ENCODE measurements around the gene ZDHHC19. TPM values are rescaled to one million over a fixed set of nuclear protein-coding genes. Genes with fewer than 3 reads are reported as not detected.

Gene ZDHHC19
- total and polyA plus RNA-seq, 2 experiments from 2014 or later: not detected

GRCh38 chr3:196149831-196150301 lies 61.3 kb downstream of the ZDHHC19 start:
- WGBS, 2 experiments (ENCODE audit: low coverage in 1 of 2, low lambda C conversion rate in 2 of 2, missing lambda C conversion rate in 2 of 2): 87% methylated on average over 7 of the region's 7 CpGs
- Histone ChIP-seq H3K4me2 (ENCODE audit: unreplicated experiment) (no peak overlapping the region), H2AFZ (no peak overlapping the region), H3F3A (ENCODE audit: insufficient read depth) (no peaks in the 10 kb centered on the region), H3K9me3 (ENCODE audit: low read depth) (no peaks in the 10 kb centered on the region), H3K4me1 (ENCODE audit: insufficient read depth) (no peaks in the 10 kb centered on the region), H4K20me1 (ENCODE audit: insufficient read depth) (no peaks in the 10 kb centered on the region), H3K4me3 (no peak overlapping the region), H3K79me2 (ENCODE audit: insufficient read depth) (no peaks in the 10 kb centered on the region), H3K27ac (no peak overlapping the region), H3K9me2 (ENCODE audit: insufficient read depth) (no peaks in the 10 kb centered on the region), H3K27me3 (replicated peaks; ENCODE audit: insufficient read depth) (0 out of 2 replicates have a peak, but pooled peaks cover 8% of the 10 kb centered on the region), H3K36me3 (ENCODE audit: low read depth) (no peaks in the 10 kb centered on the region), H3K9ac (no peak overlapping the region)
- TF ChIP-seq EZH2 (IDR thresholded peaks at IDR 0.05; ENCODE audit: insufficient read depth, poor library complexity, severe bottlenecking): no peak
- TF ChIP-seq EZH2phosphoT487 (IDR thresholded peaks at IDR 0.05; ENCODE audit: insufficient read depth, low read depth): no peak
- in situ Hi-C loops (cut with MboI): no loop called here
- DNase-seq: no peak

DNA sequence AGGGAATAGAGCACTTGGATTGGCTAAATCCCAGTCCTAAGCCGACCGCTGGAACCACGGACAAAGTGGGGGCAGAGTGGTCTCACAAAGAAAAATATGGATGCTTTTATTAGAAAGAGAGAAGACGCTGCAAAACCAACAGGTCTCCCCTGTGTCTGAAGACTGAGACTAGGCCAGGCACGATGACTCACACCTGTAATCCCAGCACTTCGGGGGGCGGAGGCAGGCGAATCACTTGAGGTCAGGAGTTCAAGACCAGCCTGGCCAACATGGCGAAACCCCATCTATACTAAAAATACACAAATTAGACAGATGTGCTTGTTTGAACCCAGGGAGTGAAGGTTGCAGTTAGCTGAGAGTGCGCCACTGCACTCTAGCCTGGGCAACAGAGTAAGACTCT lies 61.8 kb downstream of the ZDHHC19 start:
- Histone ChIP-seq H3K4me2 (ENCODE audit: unreplicated experiment) (no peak overlapping the region), H4K20me1 (ENCODE audit: insufficient read depth) (no peaks in the 10 kb centered on the region), H2AFZ (no peak overlapping the region), H3K4me3 (no peak overlapping the region), H3K9ac (no peak overlapping the region), H3K36me3 (ENCODE audit: low read depth) (no peaks in the 10 kb centered on the region), H3K9me3 (ENCODE audit: low read depth) (no peaks in the 10 kb centered on the region), H3K9me2 (ENCODE audit: insufficient read depth) (no peaks in the 10 kb centered on the region), H3K4me1 (ENCODE audit: insufficient read depth) (no peaks in the 10 kb centered on the region), H3K79me2 (ENCODE audit: insufficient read depth) (no peaks in the 10 kb centered on the region), H3K27me3 (replicated peaks; ENCODE audit: insufficient read depth) (0 out of 2 replicates have a peak, but pooled peaks cover 8% of the 10 kb centered on the region), H3K27ac (no peak overlapping the region), H3F3A (ENCODE audit: insufficient read depth) (no peaks in the 10 kb centered on the region)
- peak; percentile 21 for DNase-seq
- in situ Hi-C loops (cut with MboI): no loop called here
- TF ChIP-seq EZH2 (IDR thresholded peaks at IDR 0.05; ENCODE audit: insufficient read depth, poor library complexity, severe bottlenecking): no peak
- no peak for TF ChIP-seq EZH2phosphoT487 (IDR thresholded peaks at IDR 0.05; ENCODE audit: insufficient read depth, low read depth)
- WGBS, 2 experiments (ENCODE audit: low coverage in 1 of 2, low lambda C conversion rate in 2 of 2, missing lambda C conversion rate in 2 of 2): 49 to 58% methylated on average over 10 of the region's 10 CpGs

Small RNA genes lying within 50 kb of the gene (small RNA-seq; reads per million reads assigned to genes)
- gene RF00019 (ENCODE audit: low read depth, low replicate concordance): not detected

Other genes starting within 250 kb of the ZDHHC19 start
- 106 and 107 TPM in 2 replicates for gene TFRC, start 129.3 kb downstream of the ZDHHC19 start, total RNA-seq (2014; rRNA removed; shearing (Covaris generic))
- gene TFRC, start 129.3 kb downstream of the ZDHHC19 start, polyA plus RNA-seq (2016; fragmentation: Nextera tagmentation; extraction: Ambion mirVana): 64.1 and 64.6 TPM in 2 replicates
- gene SLC51A, start 5.1 kb upstream of the ZDHHC19 start, total RNA-seq (2014; rRNA removed; shearing (Covaris generic)): not detected in 2 replicates
- gene SLC51A, start 5.1 kb upstream of the ZDHHC19 start, polyA plus RNA-seq (2016; fragmentation: Nextera tagmentation; extraction: Ambion mirVana): 3.4 and 6.0 TPM in 2 replicates
- gene PCYT1A, start 76.3 kb upstream of the ZDHHC19 start, total RNA-seq (2014; rRNA removed; shearing (Covaris generic)): 96.3 and 116 TPM in 2 replicates
- gene PCYT1A, start 76.3 kb upstream of the ZDHHC19 start, polyA plus RNA-seq (2016; fragmentation: Nextera tagmentation; extraction: Ambion mirVana): 37.2 and 38.3 TPM in 2 replicates
- gene DYNLT2B, start 106.8 kb upstream of the ZDHHC19 start, total RNA-seq (2014; rRNA removed; shearing (Covaris generic)): 9.6 and 47.8 TPM in 2 replicates
- 39.7 and 42.4 TPM in 2 replicates for gene DYNLT2B, start 106.8 kb upstream of the ZDHHC19 start, polyA plus RNA-seq (2016; fragmentation: Nextera tagmentation; extraction: Ambion mirVana)
- not detected in 2 replicates for gene TM4SF19, start 127.0 kb upstream of the ZDHHC19 start, total RNA-seq (2014; rRNA removed; shearing (Covaris generic))
- not detected in 2 replicates for gene TM4SF19, start 127.0 kb upstream of the ZDHHC19 start, polyA plus RNA-seq (2016; fragmentation: Nextera tagmentation; extraction: Ambion mirVana)
- gene UBXN7, start 221.0 kb upstream of the ZDHHC19 start, total RNA-seq (2014; rRNA removed; shearing (Covaris generic)): 13.9 and 19.1 TPM in 2 replicates
- 38.7 and 40.2 TPM in 2 replicates for gene UBXN7, start 221.0 kb upstream of the ZDHHC19 start, polyA plus RNA-seq (2016; fragmentation: Nextera tagmentation; extraction: Ambion mirVana)

Measured in GM23248 (cell line).